Activated CD4-positive, alpha-beta T cell treated with anti-CD3 and anti-CD28 coated beads for 36 hours (primary cell): Measurements from ENCODE around the gene KCTD12. TPM values are rescaled to one million over a fixed set of nuclear protein-coding genes. Genes with fewer than 3 reads are reported as not detected.
"Not testable (repeated sequence)": the region's sequence is repeated elsewhere in the genome, so short reads cannot be mapped to it uniquely, and the experiment has no call there.

ENCODE experiments used
- ATAC-seq: fragments of 200-7000 bp; cut with Tn5 transposase; one replicate; pipeline ENCODE4 v1.10.0; 2021; ENCODE audit warnings: mild to moderate bottlenecking, moderate library complexity
- CTCF ChIA-PET: fragments of 350-600 bp; sonication (Branson Sonifier 250); formaldehyde crosslinking; loops from one replicate; lab custom pipeline; 2021; ENCODE audit warnings: antibody characterized with exemption; lab: Charles Lee
- POLR2A ChIA-PET: fragments of 350-600 bp; sonication (Branson Sonifier 250); formaldehyde crosslinking; loops from one replicate; lab custom pipeline; 2021; ENCODE audit warnings: antibody characterized with exemption, inconsistent platforms; lab: Charles Lee
- DNase-seq: peaks from one replicate; pipeline ENCODE4 v3.0.0-alpha.2; 2020
- H3K27ac Mint-ChIP-seq: one replicate; pipeline ENCODE4 v1.8.0; 2021; ENCODE audit warnings: mixed read lengths
- H3K27me3 Mint-ChIP-seq: one replicate; pipeline ENCODE4 v1.8.0; 2021; ENCODE audit warnings: mixed read lengths
- H3K36me3 Mint-ChIP-seq: one replicate; pipeline ENCODE4 v1.8.0; 2021; ENCODE audit warnings: low read depth, mixed read lengths
- H3K4me1 Mint-ChIP-seq: one replicate; pipeline ENCODE4 v1.8.0; 2021; ENCODE audit warnings: mixed read lengths
- H3K4me3 Mint-ChIP-seq: one replicate; pipeline ENCODE4 v1.8.0; 2021; ENCODE audit warnings: mild to moderate bottlenecking, moderate library complexity, mixed read lengths
- H3K9me3 Mint-ChIP-seq: one replicate; pipeline ENCODE4 v1.8.0; 2021; ENCODE audit warnings: low read depth, mixed read lengths
- intact Hi-C, 2 experiments: fragments of 100-400 bp; cut with DNase I in 1 of 2; cut with micrococcal nuclease in 1 of 2; formaldehyde crosslinking; loops; one replicate each; pipeline versions ENCODE4 v1.14.2 to v1.15.1; 2022 to 2024; cut with DNase I, micrococcal nuclease
- total RNA-seq, 2 experiments: library from RNA; stranded (reverse); gene quantifications; one replicate each; pipeline ENCODE4 v1.2.3, GENCODE V29; 2021

Gene KCTD12
- total RNA-seq = 10 to 100 TPM in 1 of 2 experiments, 1 to 10 TPM in 1; 9.9 to 11.1 TPM

DNA sequence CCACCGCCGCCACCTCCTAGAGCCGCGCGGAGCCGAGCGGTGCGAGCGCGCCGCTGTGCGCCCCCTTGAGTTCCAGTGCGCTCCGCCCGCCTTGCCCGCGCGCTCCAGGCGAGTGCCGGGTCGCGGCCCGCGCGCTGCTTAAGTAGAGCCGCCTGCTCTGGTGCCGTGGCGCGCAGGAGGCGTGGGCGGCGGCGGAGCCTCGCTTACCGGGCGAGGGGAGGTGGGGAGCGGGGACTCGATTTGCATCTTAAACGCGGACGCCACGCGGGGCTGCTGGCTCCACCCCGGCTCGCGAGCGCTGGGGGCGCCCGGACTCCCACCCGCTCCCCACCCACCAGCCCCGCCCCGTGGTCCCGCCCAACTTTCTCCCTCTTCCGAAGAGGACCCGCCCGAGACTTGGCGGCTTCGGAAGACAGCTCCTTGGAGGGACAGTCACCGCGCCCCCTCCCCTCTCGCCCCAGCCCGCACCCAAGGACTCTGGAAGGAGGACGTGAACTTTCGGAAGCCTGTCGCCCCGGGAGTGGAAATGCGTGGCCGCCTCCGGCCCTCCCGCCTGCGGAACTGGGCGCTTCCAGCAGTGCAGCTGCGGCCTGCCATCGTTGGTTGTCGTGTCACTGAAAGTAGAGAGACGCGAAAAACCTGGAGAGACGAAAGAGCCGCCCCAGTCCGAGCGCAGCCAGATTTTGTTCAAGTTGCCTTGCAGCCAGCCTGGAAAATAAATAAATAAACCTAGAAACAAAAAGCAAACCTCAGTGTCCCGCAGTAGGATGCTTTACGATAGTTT, at the start of gene KCTD12:
KCTD12 (minus strand) TSS at position 114 of the 784 bp plus-strand sequence. CDS start 257 bp downstream, outside the sequence.
- H3K9me3 Mint-ChIP-seq = no peaks in the 10 kb centered on the region
- ATAC-seq (peak; percentile 78), DNase-seq (peak; percentile 86)
- ChIA-PET POLR2A (no interaction called here), CTCF (interaction anchor here (1.1 to 2.4 kb wide), 7 partner anchors 8 to 1016 kb away, joined by 3 to 11 read pairs (median 4); no protein-coding TSS in a partner anchor)
- H3K4me1 Mint-ChIP-seq = peaks cover 29% of the 10 kb centered on the region
- H3K27me3 Mint-ChIP-seq = peaks cover 8% of the 10 kb centered on the region
- H3K27ac Mint-ChIP-seq = peak within 1 kb of the TSS; percentile 90
- intact Hi-C loops = loop anchor here (1.0 to 10.0 kb wide), 9 partner anchors 58 to 1402 kb away; partner anchors contain the start of genes CLN5 (in 1 of the 2), TBC1D4 (in 1 of the 2) and UCHL3 (in 1 of the 2)
- no peaks in the 10 kb centered on the region for H3K36me3 Mint-ChIP-seq
- H3K4me3 Mint-ChIP-seq = peak within 1 kb of the TSS; percentile 93

DNA sequence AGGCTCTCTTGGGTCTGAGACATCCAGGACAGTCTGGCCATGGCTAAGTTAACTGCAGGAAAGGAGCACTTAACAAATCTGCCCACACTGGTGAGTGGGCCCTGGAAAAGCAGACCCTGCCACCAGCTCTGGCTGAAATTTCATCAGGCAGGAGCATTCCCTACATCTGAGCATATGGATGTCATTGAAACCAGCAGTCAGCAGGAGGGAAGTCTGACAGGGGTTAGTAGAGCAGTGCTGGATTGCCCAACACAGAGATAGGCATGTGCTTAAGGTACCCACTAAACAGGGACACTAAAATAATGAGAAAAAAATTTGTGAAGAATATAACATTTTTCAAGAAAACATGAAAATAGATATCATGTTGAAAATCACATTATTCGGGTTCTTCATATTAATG, 48.5 kb upstream of the KCTD12 start:
- intact Hi-C loops = no loop called here
- POLR2A ChIA-PET = no interaction called here
- Mint-ChIP-seq H3K27ac (no peak overlapping the region), H3K27me3 (no peaks in the 10 kb centered on the region), H3K36me3 (no peaks in the 10 kb centered on the region), H3K4me3 (no peak overlapping the region), H3K9me3 (peaks cover 7% of the 10 kb centered on the region), H3K4me1 (no peaks in the 10 kb centered on the region)
- ATAC-seq (no peak), DNase-seq (no peak)
- CTCF ChIA-PET = no interaction called here

DNA sequence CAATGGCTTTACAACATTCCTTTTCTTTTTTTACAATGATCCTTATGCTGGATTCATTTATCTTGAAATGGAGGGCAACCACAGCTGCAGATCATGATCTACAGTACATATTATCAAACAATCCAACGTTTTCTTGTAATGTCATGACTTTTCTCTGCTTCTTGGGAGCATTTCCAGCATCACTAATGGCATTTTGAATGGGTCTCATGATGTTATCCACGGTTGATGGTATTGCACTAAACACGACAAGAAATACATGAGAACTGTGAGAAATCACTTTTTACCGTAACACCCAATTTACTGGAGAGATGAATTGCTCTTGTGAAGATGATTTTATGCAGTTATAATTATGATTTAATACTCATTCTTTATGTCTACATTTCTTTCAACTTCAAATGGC, 45.9 kb upstream of the KCTD12 start:
- CTCF ChIA-PET = interaction anchor here (0.7 to 1.0 kb wide), 2 partner anchors 28 to 706 kb away, joined by 3 read pairs; no protein-coding TSS in a partner anchor
- peaks cover 3% of the 10 kb centered on the region for H3K27me3 Mint-ChIP-seq
- DNase-seq = no peak
- H3K9me3 Mint-ChIP-seq = peaks cover 7% of the 10 kb centered on the region
- POLR2A ChIA-PET = no interaction called here
- no peak overlapping the region for H3K4me3 Mint-ChIP-seq
- intact Hi-C loops = no loop called here
- no peaks in the 10 kb centered on the region for H3K36me3 Mint-ChIP-seq
- H3K27ac Mint-ChIP-seq = no peak overlapping the region
- no peaks in the 10 kb centered on the region for H3K4me1 Mint-ChIP-seq
- no peak for ATAC-seq

DNA sequence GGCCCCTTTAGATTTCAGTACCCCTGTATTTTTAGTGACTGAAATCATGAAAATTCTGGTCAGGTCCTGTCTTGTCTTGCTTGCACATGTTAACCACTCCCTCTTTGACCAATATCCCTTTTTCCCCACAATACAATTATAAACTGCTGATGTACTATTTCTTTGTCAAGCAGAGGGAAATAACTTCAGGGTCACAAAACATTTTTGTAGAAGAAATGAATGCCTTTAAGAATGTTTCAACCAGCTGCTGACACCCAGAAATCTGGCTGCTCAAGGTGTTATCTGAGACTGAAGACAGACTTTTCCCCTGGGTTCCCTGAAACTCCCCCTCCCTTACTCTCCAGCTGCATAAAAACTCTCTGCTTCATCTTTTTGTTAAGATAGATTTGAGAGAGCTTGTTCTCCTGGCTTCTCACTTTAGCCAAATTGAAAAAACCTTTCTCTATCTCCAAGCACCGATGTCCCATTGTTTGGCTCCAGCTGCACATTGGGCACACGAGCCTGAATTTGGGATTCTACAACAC, 43.7 kb upstream of the KCTD12 start:
- no peak for DNase-seq
- Mint-ChIP-seq H3K27me3 (peaks cover 3% of the 10 kb centered on the region), H3K4me3 (no peak overlapping the region), H3K27ac (no peak overlapping the region), H3K4me1 (no peaks in the 10 kb centered on the region), H3K9me3 (peaks cover 7% of the 10 kb centered on the region), H3K36me3 (no peaks in the 10 kb centered on the region)
- intact Hi-C loops = no loop called here
- ChIA-PET CTCF (no interaction called here), POLR2A (no interaction called here)
- ATAC-seq = no peak

DNA sequence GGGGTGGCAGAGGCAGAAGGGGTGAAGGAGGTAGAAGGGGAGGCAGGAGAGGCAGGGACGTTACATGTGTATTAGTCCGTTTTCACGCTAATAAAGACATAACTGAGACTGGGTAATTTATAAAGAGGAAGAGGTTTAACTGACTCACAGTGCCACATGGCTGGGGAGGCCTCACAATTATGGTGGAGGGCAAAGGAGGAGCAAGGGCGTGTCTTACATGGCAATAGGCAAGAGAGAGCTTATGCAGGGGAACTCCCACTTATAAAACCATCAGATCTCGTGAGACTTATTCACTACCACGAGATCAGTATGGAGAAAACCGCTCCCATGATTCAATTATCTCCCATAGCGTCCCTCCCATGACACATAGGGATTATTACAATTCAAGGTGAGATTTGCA, 43.1 kb upstream of the KCTD12 start:
- ATAC-seq = no peak
- intact Hi-C loops = no loop called here
- no peak overlapping the region for H3K4me3 Mint-ChIP-seq
- peaks cover 3% of the 10 kb centered on the region for H3K27me3 Mint-ChIP-seq
- ChIA-PET CTCF (interaction anchor here (0.6 kb wide), 1 partner anchor 10 kb away, joined by 3 read pairs; no protein-coding TSS in a partner anchor), POLR2A (no interaction called here)
- no peak for DNase-seq
- no peaks in the 10 kb centered on the region for H3K36me3 Mint-ChIP-seq
- H3K4me1 Mint-ChIP-seq = no peaks in the 10 kb centered on the region
- H3K9me3 Mint-ChIP-seq = peaks cover 7% of the 10 kb centered on the region
- H3K27ac Mint-ChIP-seq = no peak overlapping the region

DNA sequence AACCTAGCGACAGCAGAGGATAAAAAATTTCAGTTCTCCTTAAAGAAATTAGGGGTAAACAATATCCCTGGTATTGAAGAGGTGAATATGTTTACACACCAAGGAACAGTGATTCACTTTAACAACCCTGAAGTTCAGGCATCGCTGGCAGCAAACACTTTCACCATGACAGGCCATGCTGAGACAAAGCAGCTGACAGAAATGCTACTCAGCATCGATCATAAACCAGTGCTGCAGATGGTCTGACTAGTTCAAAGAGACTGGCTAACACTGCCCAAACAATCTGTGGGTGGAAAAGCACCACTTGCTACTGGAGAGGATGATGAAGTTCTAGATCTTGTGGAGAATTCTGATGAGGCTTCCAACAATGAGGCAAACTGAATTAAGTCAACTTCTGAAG, 42.3 kb upstream of the KCTD12 start:
- Mint-ChIP-seq H3K27ac (no peak overlapping the region), H3K4me3 (no peak overlapping the region), H3K36me3 (no peaks in the 10 kb centered on the region), H3K9me3 (peaks cover 7% of the 10 kb centered on the region), H3K4me1 (no peaks in the 10 kb centered on the region), H3K27me3 (peaks cover 3% of the 10 kb centered on the region)
- CTCF ChIA-PET = interaction anchor here (0.6 to 1.2 kb wide), 4 partner anchors 9 to 26 kb away, joined by 3 read pairs; no protein-coding TSS in a partner anchor
- intact Hi-C loops = no loop called here
- POLR2A ChIA-PET = no interaction called here
- ATAC-seq (no peak), DNase-seq (no peak)

DNA sequence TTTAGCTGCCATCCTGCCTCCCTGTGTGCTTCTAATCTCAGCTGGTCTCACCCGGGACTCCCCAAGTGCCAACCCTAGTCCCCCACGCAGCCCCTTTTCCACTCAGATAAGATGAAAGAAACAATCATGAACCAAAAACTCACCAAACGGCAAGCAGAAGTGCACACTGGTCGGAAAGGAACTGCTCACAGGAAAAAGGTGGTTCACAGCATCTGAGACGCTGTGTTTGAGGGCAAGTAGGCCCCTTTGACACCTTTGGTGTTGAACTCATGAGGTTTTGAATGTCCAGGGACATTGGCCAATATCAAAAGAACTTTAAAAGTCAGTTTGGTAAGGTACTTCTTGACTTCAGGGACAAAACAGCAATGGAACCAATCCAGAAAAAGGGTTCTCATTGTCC, 41.8 kb upstream of the KCTD12 start:
- Mint-ChIP-seq H3K27ac (no peak overlapping the region), H3K4me1 (no peaks in the 10 kb centered on the region), H3K9me3 (peaks cover 7% of the 10 kb centered on the region), H3K4me3 (no peak overlapping the region), H3K36me3 (no peaks in the 10 kb centered on the region), H3K27me3 (peaks cover 3% of the 10 kb centered on the region)
- ATAC-seq (no peak), DNase-seq (no peak)
- intact Hi-C loops = no loop called here
- CTCF ChIA-PET = interaction anchor here (1.1 to 1.2 kb wide), 2 partner anchors 12 to 24 kb away, joined by 3 read pairs; no protein-coding TSS in a partner anchor
- POLR2A ChIA-PET = no interaction called here

DNA sequence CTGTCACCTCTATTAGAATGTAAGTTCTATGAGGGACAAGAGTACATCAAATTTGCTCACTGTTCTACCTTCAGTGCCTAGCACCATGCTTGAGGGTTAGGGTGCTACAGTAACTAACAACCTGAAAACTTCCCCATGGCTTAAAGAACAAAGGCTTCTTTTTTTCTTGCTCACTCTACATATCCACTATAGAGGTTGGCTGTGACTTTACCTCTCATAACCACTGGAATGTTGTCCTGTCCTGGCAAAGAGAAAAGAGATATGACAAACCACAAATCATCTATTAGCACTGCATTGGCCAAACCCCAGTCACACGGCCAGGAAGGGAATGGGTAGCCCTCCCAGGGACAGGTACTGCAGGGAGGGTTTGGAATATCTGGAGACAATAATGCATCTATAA, 38.9 kb upstream of the KCTD12 start:
- H3K4me1 Mint-ChIP-seq = no peaks in the 10 kb centered on the region
- intact Hi-C loops = no loop called here
- no peak for DNase-seq

DNA sequence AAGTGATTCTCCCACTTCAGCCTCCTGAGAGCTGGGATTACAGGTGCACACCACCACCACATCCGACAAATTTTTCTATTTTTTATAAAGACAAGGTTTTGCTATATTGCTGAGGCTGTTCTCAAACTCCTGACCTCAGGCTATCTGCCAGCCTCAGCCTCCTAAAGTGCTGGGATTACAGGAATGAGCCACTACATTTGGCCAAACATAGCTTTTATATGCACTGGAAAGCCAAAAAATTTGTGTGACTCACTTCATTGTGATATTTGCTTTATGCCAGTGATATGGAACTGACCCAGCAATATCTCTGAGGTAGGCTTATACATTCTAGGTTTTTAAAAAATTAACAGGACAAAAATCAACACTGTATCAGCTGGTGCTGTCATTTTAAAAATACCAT, 35.3 kb upstream of the KCTD12 start:
- no peak for DNase-seq
- H3K27ac Mint-ChIP-seq = no peak overlapping the region
- CTCF ChIA-PET = interaction anchor here (0.7 kb wide), 1 partner anchor 37 kb away, joined by 4 read pairs; no protein-coding TSS in a partner anchor

More for the DNA sequence above, 38.9 kb upstream of the KCTD12 start:
- H3K27ac Mint-ChIP-seq = no peak overlapping the region
- H3K27me3 Mint-ChIP-seq = peaks cover 7% of the 10 kb centered on the region
- no peak overlapping the region for H3K4me3 Mint-ChIP-seq
- no peak for ATAC-seq
- ChIA-PET POLR2A (no interaction called here), CTCF (no interaction called here)
- no peaks in the 10 kb centered on the region for H3K36me3 Mint-ChIP-seq
- H3K9me3 Mint-ChIP-seq = peaks cover 4% of the 10 kb centered on the region

DNA sequence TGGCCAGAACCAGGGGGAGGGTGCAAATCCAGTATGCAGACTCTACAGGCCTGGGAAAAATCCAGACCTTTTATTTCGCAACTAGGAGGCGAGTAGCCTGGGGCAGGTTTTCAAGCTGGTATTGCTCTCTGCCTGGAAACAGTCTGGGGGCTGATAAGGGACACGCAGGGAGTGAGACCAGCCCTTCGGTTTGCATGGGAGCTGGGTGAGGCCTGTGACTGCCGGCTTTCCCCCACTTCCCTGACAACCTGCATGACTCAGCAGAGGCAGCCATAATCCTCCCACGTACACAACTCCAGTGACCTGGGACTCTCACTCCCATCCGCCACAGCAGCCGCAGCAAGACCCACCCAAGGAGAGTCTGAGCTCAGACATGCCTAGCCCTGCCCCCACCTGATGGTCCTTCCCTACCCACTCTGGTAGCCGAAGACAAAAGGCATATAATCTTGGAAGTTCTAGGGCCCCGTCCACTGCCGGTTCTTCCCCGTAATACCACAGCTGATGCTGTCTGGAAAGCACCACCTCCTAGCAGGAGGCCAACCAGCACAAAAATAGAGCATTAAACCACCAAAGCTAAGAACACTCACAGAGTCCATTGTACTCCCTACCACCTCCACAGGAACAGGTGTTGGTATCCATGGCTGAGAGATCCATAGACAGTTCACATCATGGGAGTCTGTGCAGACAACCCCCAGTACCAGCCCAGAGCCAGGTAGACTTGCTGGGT, 31.7 kb upstream of the KCTD12 start:
- H3K27ac Mint-ChIP-seq, POLR2A ChIA-PET, H3K4me3 Mint-ChIP-seq, DNase-seq, H3K27me3 Mint-ChIP-seq, H3K4me1 Mint-ChIP-seq, H3K36me3 Mint-ChIP-seq, ATAC-seq, intact Hi-C loops, H3K9me3 Mint-ChIP-seq: not testable (repeated sequence)
- CTCF ChIA-PET = interaction anchor here (1.0 kb wide), 1 partner anchor 9 kb away, joined by 3 read pairs; no protein-coding TSS in a partner anchor

More for the DNA sequence above, 35.3 kb upstream of the KCTD12 start:
- H3K4me1 Mint-ChIP-seq = no peaks in the 10 kb centered on the region
- H3K9me3 Mint-ChIP-seq = peaks cover 4% of the 10 kb centered on the region
- H3K27me3 Mint-ChIP-seq = peaks cover 4% of the 10 kb centered on the region
- H3K36me3 Mint-ChIP-seq = no peaks in the 10 kb centered on the region
- intact Hi-C loops = no loop called here
- no peak for ATAC-seq
- no peak overlapping the region for H3K4me3 Mint-ChIP-seq
- POLR2A ChIA-PET = interaction anchor here (0.6 kb wide), 1 partner anchor 101 kb away, joined by 4 read pairs; no protein-coding TSS in a partner anchor

DNA sequence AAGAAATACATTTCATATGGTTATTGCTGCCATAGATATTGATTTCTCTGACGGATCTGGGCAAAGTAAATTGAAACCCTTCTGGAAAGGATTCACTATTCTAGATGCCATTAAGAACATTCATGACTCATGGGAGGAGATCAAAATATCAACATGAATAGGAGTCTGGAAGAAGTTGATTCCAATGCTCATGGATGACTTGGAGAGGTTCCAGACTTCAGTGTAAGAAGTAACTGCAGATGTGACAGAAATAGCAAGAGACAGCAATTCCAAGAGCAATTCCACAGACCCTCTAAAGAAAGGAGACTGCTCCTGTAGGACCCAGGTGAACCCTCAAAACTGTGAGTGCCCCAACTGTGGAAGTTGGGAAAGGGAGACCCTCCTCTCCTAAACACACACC, 30.9 kb upstream of the KCTD12 start:
- H3K27ac Mint-ChIP-seq = no peak overlapping the region
- peaks cover 4% of the 10 kb centered on the region for H3K9me3 Mint-ChIP-seq
- no peaks in the 10 kb centered on the region for H3K36me3 Mint-ChIP-seq
- H3K4me3 Mint-ChIP-seq = no peak overlapping the region
- no peak for DNase-seq
- no peak for ATAC-seq
- no peaks in the 10 kb centered on the region for H3K4me1 Mint-ChIP-seq
- POLR2A ChIA-PET = no interaction called here
- peaks cover 6% of the 10 kb centered on the region for H3K27me3 Mint-ChIP-seq
- CTCF ChIA-PET = no interaction called here
- intact Hi-C loops = no loop called here
